Globus pallidus (tissue), 1 donor: ENCODE data around the gene DOCK2.
"Not testable (repeated sequence)": the region's sequence is repeated elsewhere in the genome, so short reads cannot be mapped to it uniquely, and the experiment has no call there.

ENCODE experiments used
- DNase-seq: peaks from one replicate; pipeline ENCODE4 v3.0.0-alpha.2; 2015; ENCODE audit warnings: low spot score

DOCK2 gene

DNA sequence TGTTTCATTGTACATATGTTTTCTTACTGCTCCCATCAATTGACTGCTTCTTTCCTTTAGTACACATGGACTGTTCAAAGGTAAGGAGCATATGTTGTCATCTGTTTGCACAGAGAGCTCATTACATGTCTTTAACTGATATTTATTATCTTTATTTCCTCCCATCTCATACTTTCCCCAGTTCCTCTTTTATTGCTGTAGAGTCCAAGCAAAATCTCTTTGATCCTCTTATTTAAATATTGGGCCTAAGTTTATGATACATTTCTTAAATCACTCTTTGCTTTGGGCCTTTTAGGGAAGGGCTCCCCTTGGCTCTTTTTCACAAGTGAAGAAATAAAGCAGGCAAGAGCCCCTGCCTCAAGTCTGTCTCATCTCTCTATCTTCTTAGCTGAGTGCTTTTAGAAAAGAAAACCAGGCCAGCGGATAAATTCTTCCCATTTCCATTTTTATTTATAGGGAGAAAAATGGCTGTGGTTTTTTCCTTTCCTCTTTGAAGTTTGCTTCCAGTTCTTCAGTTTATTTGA is 152.4 kb downstream of the DOCK2 start:
- DNase-seq, result no peak

DNA sequence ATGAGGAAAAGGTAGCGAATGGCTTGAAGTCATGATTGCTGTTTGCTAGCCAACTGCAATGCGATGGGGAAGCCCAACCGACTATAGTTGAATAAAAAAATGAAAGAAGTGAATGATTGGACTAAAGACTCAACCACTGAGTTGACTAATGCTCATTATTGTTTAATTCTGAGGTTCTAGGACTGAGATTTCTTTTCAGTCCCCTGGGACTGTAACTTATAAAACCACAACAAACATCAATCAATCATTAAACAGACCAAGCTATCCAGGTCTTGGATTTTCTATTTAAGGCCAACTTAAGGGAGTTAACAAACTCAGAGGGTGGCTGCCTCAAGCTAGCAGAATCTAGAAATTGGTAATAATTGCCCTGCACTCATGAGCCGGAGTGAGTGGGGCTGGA is 154.2 kb downstream of the DOCK2 start:
- DNase-seq, result no peak

DNA sequence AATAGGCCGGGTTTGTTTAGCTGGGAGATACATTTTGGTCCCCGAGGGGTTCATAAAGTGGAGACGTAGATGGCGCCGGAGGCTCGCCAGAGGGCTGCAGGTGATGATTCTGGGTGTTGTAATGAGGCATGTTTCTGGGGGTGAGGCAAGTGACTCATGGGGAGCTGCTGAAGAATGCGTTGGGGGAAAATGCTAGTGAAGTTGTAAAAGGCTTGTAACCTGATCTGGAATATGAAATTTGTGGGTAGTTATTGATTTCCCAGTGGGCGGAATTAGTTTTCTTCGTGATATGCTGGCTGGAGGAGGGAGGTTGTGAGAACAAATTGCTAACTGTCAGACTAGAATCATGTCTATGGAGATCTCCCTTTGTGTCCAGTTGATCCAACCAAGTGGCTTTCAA is 158.3 kb downstream of the DOCK2 start:
- no peak for DNase-seq

- DNase-seq, result no peak
Measured at GRCh38 chr5:169796731-169797130, 159.7 kb downstream of the DOCK2 start.

DNA sequence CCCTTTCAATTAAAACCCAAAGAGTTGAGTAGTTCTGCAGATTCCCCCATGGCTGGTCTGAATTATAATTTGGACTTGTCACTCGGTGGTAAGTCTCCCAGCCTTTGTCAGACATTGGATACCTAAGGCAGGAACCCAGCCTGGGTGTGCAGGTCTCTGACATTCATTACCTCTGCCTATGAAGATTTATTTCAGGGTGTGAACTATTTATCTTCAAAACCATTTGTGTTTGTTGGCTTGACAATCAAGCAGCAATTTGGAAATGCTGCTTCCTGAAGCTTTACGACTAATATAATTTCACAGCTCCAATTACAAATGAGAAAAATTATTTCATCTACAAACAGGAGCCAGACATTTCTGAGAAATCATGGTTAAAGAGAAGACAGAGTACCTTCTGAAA is 160.5 kb downstream of the DOCK2 start:
- DNase-seq, result no peak

- DNase-seq, result no peak
Measured at GRCh38 chr5:169798438-169798837, 161.4 kb downstream of the DOCK2 start.

GRCh38 chr5:169798906-169799660 is 162.0 kb downstream of the DOCK2 start:
- DNase-seq, result no peak

DNA sequence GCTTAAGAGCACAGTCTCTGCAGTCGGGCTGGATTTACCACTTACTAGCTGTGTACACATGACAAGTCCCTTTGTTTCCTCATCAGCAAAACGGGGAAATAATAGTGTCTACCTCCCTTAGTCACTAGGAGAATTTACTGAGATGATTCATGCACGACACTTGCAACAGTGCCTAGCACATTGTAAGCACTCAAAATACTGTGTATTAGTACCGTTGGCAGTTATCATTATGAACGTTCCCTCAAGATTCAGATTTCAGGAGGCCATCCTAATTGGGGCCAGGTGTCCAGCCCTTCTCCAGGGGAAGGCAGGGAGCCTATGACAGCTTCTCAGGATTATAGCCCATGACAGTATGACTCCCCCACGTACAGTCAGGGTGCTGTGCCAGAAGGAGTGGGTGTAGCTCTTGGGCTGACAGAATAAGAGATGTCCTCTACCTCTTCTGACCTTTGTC is 164.3 kb downstream of the DOCK2 start:
- no peak for DNase-seq

DNA sequence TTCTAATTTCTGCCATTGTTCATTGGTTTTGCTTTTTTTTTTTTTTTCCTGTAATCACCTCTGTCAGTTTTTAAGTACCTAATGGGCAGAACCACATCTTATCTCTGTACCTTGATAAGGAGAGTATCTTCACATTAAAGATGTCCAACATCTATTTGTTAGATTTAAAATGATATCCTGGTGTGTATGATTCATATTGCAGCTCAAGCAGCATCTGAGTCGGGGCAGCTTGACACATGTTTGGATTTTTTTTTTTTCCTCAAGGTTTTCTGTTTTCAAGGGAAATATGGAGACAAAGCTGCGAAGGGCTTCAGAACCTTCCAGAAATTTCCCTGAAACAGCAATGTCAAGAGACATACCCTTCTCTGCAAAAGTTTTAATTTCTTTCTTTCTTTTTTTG is 164.7 kb downstream of the DOCK2 start:
- DNase-seq, result no peak

DNA sequence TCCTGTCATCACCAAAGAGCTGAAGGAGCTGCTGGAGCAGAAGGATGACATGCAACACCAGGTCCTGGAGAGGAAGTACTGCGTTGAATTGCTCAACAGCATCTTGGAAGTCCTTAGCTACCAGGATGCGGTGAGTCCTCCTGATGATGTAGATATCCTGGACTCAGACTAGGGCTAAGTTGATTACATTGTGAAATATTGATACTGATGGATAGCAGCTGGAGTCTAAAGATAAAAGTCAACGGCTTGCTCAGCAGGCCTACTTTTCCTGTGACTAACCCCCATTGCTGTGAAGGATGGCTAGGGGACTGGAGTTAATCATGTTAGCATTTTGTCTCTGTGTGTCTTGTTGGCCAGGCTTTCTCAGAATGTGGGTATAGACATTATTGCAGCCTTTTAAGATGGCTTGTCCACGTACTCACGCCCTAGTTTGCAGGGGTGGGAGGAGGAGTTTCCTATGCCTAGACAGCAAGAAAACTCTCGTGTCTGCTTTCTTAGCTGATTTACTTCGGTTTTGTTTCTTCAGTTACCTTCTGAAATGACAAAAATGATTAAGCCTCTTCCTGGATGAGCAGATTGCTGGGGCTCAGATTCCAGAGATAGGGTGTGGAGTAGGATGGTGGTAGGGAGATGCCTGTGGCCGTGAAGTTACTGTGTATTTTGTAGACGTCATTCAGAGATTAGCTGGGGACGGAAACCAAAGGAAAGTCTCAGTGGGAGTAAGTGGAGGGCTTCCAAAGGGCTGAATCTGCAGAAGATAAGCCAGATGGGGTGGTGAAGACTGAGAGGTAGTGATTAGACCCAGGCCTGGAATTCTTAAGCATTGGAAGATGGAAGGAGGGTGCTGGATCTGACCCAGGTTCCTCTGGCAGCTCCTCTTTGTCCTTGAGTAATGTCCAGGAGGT is 166.3 kb downstream of the DOCK2 start:
- no peak for DNase-seq

GRCh38 chr5:169804861-169805260 is 167.8 kb downstream of the DOCK2 start:
- no peak for DNase-seq

DNA sequence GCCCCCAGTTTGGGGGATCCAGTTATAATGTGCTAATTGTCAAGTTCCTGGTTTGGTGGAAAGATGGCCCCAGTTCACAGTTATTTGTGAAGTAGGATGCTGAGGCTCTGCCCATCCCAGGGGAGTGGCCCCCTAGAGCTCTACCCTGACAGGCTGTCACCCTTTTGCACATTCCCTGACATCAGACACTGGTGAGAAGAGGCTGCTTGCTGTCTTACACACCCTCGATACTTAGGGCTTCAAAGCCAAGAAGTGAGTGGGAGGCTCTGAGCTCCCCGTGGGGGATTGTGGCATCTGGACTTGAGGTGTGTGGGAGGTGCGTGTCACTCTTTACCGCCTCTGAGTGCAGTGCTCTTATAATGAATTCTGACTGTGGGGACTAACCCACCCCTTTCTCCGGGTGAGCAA is 168.5 kb downstream of the DOCK2 start:
- no peak for DNase-seq

GRCh38 chr5:169805937-169806700 is 169.0 kb downstream of the DOCK2 start:
- no peak for DNase-seq

- peak; percentile 42 for DNase-seq
Measured at GRCh38 chr5:169808118-169808581, 171.1 kb downstream of the DOCK2 start.

GRCh38 chr5:169808880-169809279 is 171.8 kb downstream of the DOCK2 start:
- DNase-seq, result not testable (repeated sequence)

DNA sequence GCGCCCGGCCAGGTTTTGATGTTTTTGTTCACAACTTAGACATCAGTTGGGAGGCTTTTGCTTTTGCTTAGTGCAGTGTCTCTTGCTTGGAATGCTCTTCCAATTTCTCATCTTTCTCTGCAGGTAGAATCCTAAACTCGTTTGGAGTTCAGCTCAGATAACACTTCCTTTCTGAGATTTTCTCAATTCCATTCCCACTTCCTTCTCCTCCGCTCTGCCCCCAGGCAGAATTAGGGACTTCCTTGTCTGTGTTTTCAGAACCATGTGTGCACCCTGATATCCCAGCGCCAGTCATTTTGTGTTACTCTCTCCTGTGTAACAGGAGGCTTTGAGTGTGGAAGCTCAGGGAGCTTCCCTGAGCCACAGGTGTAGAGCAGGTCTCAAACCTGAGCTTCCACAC is 172.2 kb downstream of the DOCK2 start:
- DNase-seq, result peak; percentile 9

- DNase-seq, result no peak
Measured at GRCh38 chr5:169810524-169810923, 173.4 kb downstream of the DOCK2 start.

DNA sequence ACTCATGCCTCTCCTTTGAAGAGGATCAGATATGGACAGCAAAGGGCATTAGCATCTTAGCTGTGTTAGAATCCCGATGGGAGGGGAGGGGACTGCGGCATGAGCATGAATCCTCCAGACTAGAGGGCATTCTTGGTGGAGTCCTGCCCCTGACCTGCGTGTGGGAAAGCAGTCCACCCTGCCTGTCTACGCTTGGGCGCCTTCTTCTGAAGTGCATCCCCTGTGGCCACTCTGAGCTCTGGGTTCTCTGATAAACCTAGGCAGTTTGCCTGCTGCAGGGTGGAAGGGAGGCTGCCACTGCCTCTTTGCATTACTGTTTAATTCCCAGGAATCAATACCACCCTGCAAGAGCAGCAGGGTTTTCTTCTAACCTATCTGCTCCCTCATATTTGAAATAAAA is 173.9 kb downstream of the DOCK2 start:
- DNase-seq, result no peak

GRCh38 chr5:169811680-169812079 is 174.6 kb downstream of the DOCK2 start:
- DNase-seq, result no peak

GRCh38 chr5:169812786-169813185 is 175.7 kb downstream of the DOCK2 start:
- no peak for DNase-seq

- no peak for DNase-seq
Measured at GRCh38 chr5:169814045-169814444, 177.0 kb downstream of the DOCK2 start.

- DNase-seq, result no peak
Measured at GRCh38 chr5:169814522-169814921, 177.4 kb downstream of the DOCK2 start.
